RWPE2 (cell line): ENCODE data around the gene PRKACA.
A peak's percentile ranks its signal among the peaks of the same experiment; 100 is the strongest.
"Not testable (repeated sequence)": the region's sequence is repeated elsewhere in the genome, so short reads cannot be mapped to it uniquely, and the experiment has no call there.

ENCODE experiments used
- ATAC-seq: fragments of 200-7000 bp; cut with Tn5 transposase; 3 replicates; pipeline ENCODE4 v1.9.1; 2021; ENCODE audit warnings: low read depth
- DNase-seq: peaks from one replicate; pipeline ENCODE4 v3.0.0-alpha.2; 2020; ENCODE audit warnings: low spot score
- H3K27ac ChIP-seq: fragments of 450-650 bp; 2 replicates; pipeline ENCODE4 v1.5.1; 2017; ENCODE audit warnings: mild to moderate bottlenecking; ENCODE audit not compliant: poor library complexity, severe bottlenecking
- H3K27me3 ChIP-seq: fragments of 250-450 bp; sonication (Bioruptor Pico); 2 replicates; pipeline ENCODE4 v1.5.1; 2021; ENCODE audit warnings: mild to moderate bottlenecking, moderate library complexity; ENCODE audit not compliant: insufficient read depth, poor library complexity, severe bottlenecking
- H3K36me3 ChIP-seq: fragments of 250-450 bp; sonication (Bioruptor Pico); 2 replicates; pipeline ENCODE4 v1.5.1; 2020; ENCODE audit warnings: low read depth, mild to moderate bottlenecking, moderate library complexity
- H3K4me1 ChIP-seq: fragments of 250-450 bp; sonication (Bioruptor Pico); 2 replicates; pipeline ENCODE4 v1.5.1; 2021; ENCODE audit warnings: mild to moderate bottlenecking, moderate library complexity; ENCODE audit not compliant: insufficient read depth, poor library complexity, severe bottlenecking
- H3K4me3 ChIP-seq: fragments of 250-450 bp; sonication (Bioruptor Pico); 2 replicates; pipeline ENCODE4 v1.5.1; 2021; ENCODE audit warnings: mild to moderate bottlenecking, moderate library complexity; ENCODE audit not compliant: severe bottlenecking
- H3K9me3 ChIP-seq: fragments of 250-450 bp; sonication (Bioruptor Pico); 2 replicates; pipeline ENCODE4 v1.5.1; 2021; ENCODE audit warnings: mild to moderate bottlenecking, moderate library complexity; ENCODE audit not compliant: severe bottlenecking
- TF ChIP-seq, protein P1 (sequence below): fragments of 450-650 bp; IDR thresholded peaks from one replicate; pipeline ENCODE4 v1.5.1; 2017; ENCODE audit warnings: mild to moderate bottlenecking, moderate library complexity; ENCODE audit not compliant: poor library complexity, severe bottlenecking

The PRKACA gene

DNA sequence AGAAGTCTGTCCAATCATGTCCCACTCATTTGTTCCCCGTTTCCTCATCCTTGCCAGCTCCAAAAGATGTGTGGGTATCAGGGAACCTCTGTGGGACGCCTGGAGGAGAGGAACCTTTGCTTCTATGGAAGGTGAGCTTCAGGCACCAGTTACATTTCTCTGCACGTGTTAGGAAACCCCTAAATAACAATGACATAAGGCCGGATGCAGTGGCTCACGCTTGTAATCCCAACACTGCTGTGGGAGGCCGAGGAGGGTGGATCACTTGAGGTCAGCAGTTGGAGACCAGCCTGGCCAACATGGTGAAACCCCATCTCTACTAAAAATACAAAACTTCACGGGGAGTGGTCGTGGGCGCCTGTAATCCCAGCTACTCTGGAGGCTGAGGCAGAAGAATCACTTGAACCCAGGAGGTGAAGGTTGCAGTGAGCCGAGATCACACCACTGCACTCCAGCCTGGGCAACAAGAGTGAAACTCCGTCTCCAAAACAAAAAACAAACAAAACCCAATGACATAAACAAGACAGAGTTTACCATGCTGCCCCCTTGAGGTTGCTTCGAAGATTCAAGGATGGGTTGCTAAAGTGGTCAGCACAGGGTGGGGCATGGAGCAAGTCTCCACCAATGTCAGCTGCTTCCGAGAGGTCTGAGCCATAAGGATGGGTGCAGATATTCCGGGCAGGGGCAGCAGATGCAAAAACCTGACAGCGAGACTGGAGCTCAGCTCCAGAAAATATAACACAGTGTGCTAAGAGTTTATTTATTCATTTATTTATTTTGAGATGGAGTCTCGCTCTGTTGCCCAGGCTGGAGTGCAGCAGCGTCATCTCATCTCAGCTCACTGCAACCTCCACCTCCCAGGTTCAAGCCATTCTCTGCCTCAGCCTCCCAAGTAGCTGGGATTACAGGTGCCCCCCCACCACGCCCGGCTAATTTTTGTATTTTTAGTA, 74.6 kb downstream of the PRKACA start:
- H3K4me3 ChIP-seq, H3K27ac ChIP-seq, H3K27me3 ChIP-seq, DNase-seq, H3K4me1 ChIP-seq, H3K9me3 ChIP-seq, H3K36me3 ChIP-seq: not testable (repeated sequence)
- TF ChIP-seq, protein P1, sequence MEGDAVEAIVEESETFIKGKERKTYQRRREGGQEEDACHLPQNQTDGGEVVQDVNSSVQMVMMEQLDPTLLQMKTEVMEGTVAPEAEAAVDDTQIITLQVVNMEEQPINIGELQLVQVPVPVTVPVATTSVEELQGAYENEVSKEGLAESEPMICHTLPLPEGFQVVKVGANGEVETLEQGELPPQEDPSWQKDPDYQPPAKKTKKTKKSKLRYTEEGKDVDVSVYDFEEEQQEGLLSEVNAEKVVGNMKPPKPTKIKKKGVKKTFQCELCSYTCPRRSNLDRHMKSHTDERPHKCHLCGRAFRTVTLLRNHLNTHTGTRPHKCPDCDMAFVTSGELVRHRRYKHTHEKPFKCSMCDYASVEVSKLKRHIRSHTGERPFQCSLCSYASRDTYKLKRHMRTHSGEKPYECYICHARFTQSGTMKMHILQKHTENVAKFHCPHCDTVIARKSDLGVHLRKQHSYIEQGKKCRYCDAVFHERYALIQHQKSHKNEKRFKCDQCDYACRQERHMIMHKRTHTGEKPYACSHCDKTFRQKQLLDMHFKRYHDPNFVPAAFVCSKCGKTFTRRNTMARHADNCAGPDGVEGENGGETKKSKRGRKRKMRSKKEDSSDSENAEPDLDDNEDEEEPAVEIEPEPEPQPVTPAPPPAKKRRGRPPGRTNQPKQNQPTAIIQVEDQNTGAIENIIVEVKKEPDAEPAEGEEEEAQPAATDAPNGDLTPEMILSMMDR, result peak; percentile 52
- ATAC-seq, result peak; percentile 53; the same call in 1 of the 3 replicates
